ENCODE results near the gene TAS1R1. TPM values are rescaled to one million over a fixed set of nuclear protein-coding genes. Genes with fewer than 3 reads are reported as not detected.
A peak's percentile ranks its signal among the peaks of the same experiment; 100 is the strongest.

Gene TAS1R1
- total RNA-seq (not detected), polyA plus RNA-seq (not detected)

- DNase-seq = no peak
- peak within 1 kb of the TSS; percentile 66 to 80 for H3K4me3 ChIP-seq (ENCODE audit: low read length in 2 of 2)
- intact Hi-C loops (cut with micrococcal nuclease) = loop anchor here (1.0 to 2.0 kb wide), 10 partner anchors 10 to 146 kb away; partner anchors contain the start of genes DNAJC11, KLHL21, PHF13 and ZBTB48
Measured at GRCh38 chr1:6554907-6555778, at the start of gene TAS1R1. TAS1R1 (plus strand) TSS chr1:6555307; CDS start chr1:6555374, 67 bp downstream.

GRCh38 chr1:6505367-6506209, 49.5 kb upstream of the TAS1R1 start:
- no peaks in the 10 kb centered on the region for H3K27me3 ChIP-seq (ENCODE audit: insufficient read depth, low read length)
- DNase-seq = no peak
- ChIA-PET CTCF (ENCODE audit: partially characterized antibody) (no interaction called here), POLR2A (ENCODE audit: partially characterized antibody) (no interaction called here)
- H3K4me3 ChIP-seq (ENCODE audit: low read length in 2 of 2) = no peak overlapping the region
- Mint-ChIP-seq H3K27ac (no peak overlapping the region), H3K36me3 (no peaks in the 10 kb centered on the region), H3K4me3 (no peak overlapping the region), H3K27me3 (peaks cover 0 to 5% of the 10 kb centered on the region in 2 donors), H3K4me1 (peaks cover 0 to 1% (median 0%) of the 10 kb centered on the region in 4 donors), H3K9me3 (no peaks in the 10 kb centered on the region)
- no peaks in the 10 kb centered on the region for H3K4me1 ChIP-seq (ENCODE audit: insufficient read depth, low read length)
- H3K27ac ChIP-seq (ENCODE audit: low read depth, low read length) = no peak overlapping the region
- H3K9me3 ChIP-seq (ENCODE audit: control insufficient read depth in 1 of 2, low read length in 2 of 2) = no peaks in the 10 kb centered on the region
- H3K36me3 ChIP-seq (ENCODE audit: insufficient read depth, low read length) = no peaks in the 10 kb centered on the region
- intact Hi-C loops (cut with micrococcal nuclease) = no loop called here

More at GRCh38 chr1:6554907-6555778, at the start of gene TAS1R1:
- POLR2A ChIA-PET (ENCODE audit: partially characterized antibody) = interaction anchor here (0.6 to 6.3 kb wide), 23 partner anchors 11 to 147 kb away, joined by 3 to 84 read pairs (median 6); partner anchors contain the start of genes DNAJC11, KLHL21, PLEKHG5 and THAP3
- H3K27me3 ChIP-seq (ENCODE audit: insufficient read depth, low read length) = no peaks in the 10 kb centered on the region
- peaks cover 2 to 18% (median 10%) of the 10 kb centered on the region in 4 donors for H3K4me1 Mint-ChIP-seq
- H3K36me3 ChIP-seq (ENCODE audit: insufficient read depth, low read length) = peaks cover 4% of the 10 kb centered on the region
- peaks cover 3% of the 10 kb centered on the region in 2 donors for H3K36me3 Mint-ChIP-seq
- no peaks in the 10 kb centered on the region for H3K9me3 ChIP-seq (ENCODE audit: control insufficient read depth in 1 of 2, low read length in 2 of 2)
- H3K4me3 Mint-ChIP-seq = peak within 1 kb of the TSS; percentile 77 to 85 (median 81)
- peak within 1 kb of the TSS; percentile 27 to 88 (median 75) for H3K27ac Mint-ChIP-seq
- H3K27ac ChIP-seq (ENCODE audit: low read depth, low read length) = peak within 1 kb of the TSS; percentile 86
- H3K4me1 ChIP-seq (ENCODE audit: insufficient read depth, low read length) = peaks cover 21% of the 10 kb centered on the region
- H3K9me3 Mint-ChIP-seq = no peaks in the 10 kb centered on the region
- CTCF ChIA-PET (ENCODE audit: partially characterized antibody) = interaction anchor here (0.6 to 9.3 kb wide), 31 partner anchors 8 to 349 kb away, joined by 3 to 86 read pairs (median 5); partner anchors contain the start of genes KLHL21, PLEKHG5, RNF207 and ZBTB48
- H3K27me3 Mint-ChIP-seq = peaks cover 0 to 2% of the 10 kb centered on the region in 2 donors

- intact Hi-C loops (cut with micrococcal nuclease) = no loop called here
- Mint-ChIP-seq H3K4me3 (no peak overlapping the region), H3K9me3 (no peaks in the 10 kb centered on the region), H3K4me1 (no peaks in the 10 kb centered on the region), H3K36me3 (no peaks in the 10 kb centered on the region), H3K27ac (no peak overlapping the region), H3K27me3 (peaks cover 0 to 5% of the 10 kb centered on the region in 2 donors)
- Histone ChIP-seq H3K27ac (ENCODE audit: low read depth, low read length) (no peak overlapping the region), H3K9me3 (ENCODE audit: control insufficient read depth in 1 of 2, low read length in 2 of 2) (no peaks in the 10 kb centered on the region), H3K4me3 (ENCODE audit: low read length in 2 of 2) (no peak overlapping the region), H3K27me3 (ENCODE audit: insufficient read depth, low read length) (no peaks in the 10 kb centered on the region), H3K4me1 (ENCODE audit: insufficient read depth, low read length) (no peaks in the 10 kb centered on the region), H3K36me3 (ENCODE audit: insufficient read depth, low read length) (no peaks in the 10 kb centered on the region)
- no peak for DNase-seq
- ChIA-PET POLR2A (ENCODE audit: partially characterized antibody) (no interaction called here), CTCF (ENCODE audit: partially characterized antibody) (interaction anchor here (1.3 kb wide), 1 partner anchor 16 kb away, joined by 3 read pairs; no protein-coding TSS in a partner anchor)
Measured at GRCh38 chr1:6506210-6507036, 48.7 kb upstream of the TAS1R1 start.

GRCh38 chr1:6507037-6507428, 48.1 kb upstream of the TAS1R1 start:
- CTCF ChIA-PET (ENCODE audit: partially characterized antibody) = interaction anchor here (1.3 kb wide), 1 partner anchor 17 kb away, joined by 3 read pairs; no protein-coding TSS in a partner anchor
- Mint-ChIP-seq H3K36me3 (no peaks in the 10 kb centered on the region), H3K4me1 (no peaks in the 10 kb centered on the region), H3K4me3 (no peak overlapping the region), H3K9me3 (no peaks in the 10 kb centered on the region), H3K27me3 (peaks cover 0 to 5% of the 10 kb centered on the region in 2 donors), H3K27ac (no peak overlapping the region)
- Histone ChIP-seq H3K27me3 (ENCODE audit: insufficient read depth, low read length) (no peaks in the 10 kb centered on the region), H3K36me3 (ENCODE audit: insufficient read depth, low read length) (no peaks in the 10 kb centered on the region), H3K27ac (ENCODE audit: low read depth, low read length) (no peak overlapping the region), H3K9me3 (ENCODE audit: control insufficient read depth in 1 of 2, low read length in 2 of 2) (no peaks in the 10 kb centered on the region), H3K4me3 (ENCODE audit: low read length in 2 of 2) (no peak overlapping the region), H3K4me1 (ENCODE audit: insufficient read depth, low read length) (no peaks in the 10 kb centered on the region)
- POLR2A ChIA-PET (ENCODE audit: partially characterized antibody) = interaction anchor here (1.1 kb wide), 1 partner anchor 16 kb away, joined by 4 read pairs; the partner anchor contains the start of gene PLEKHG5
- intact Hi-C loops (cut with micrococcal nuclease) = no loop called here
- no peak for DNase-seq

- Histone ChIP-seq H3K27me3 (ENCODE audit: insufficient read depth, low read length) (no peaks in the 10 kb centered on the region), H3K9me3 (ENCODE audit: control insufficient read depth in 1 of 2, low read length in 2 of 2) (no peaks in the 10 kb centered on the region), H3K4me1 (ENCODE audit: insufficient read depth, low read length) (no peaks in the 10 kb centered on the region), H3K36me3 (ENCODE audit: insufficient read depth, low read length) (no peaks in the 10 kb centered on the region), H3K4me3 (ENCODE audit: low read length in 2 of 2) (no peak overlapping the region), H3K27ac (ENCODE audit: low read depth, low read length) (no peak overlapping the region)
- ChIA-PET POLR2A (ENCODE audit: partially characterized antibody) (interaction anchor here (1.1 kb wide), 1 partner anchor 16 kb away, joined by 4 read pairs; the partner anchor contains the start of gene PLEKHG5), CTCF (ENCODE audit: partially characterized antibody) (interaction anchor here (1.3 kb wide), 1 partner anchor 17 kb away, joined by 3 read pairs; no protein-coding TSS in a partner anchor)
- no peaks in the 10 kb centered on the region for H3K4me1 Mint-ChIP-seq
- H3K27ac Mint-ChIP-seq = no peak overlapping the region
- DNase-seq = no peak
- no peak overlapping the region for H3K4me3 Mint-ChIP-seq
- H3K27me3 Mint-ChIP-seq = peaks cover 0 to 5% of the 10 kb centered on the region in 2 donors
- H3K9me3 Mint-ChIP-seq = no peaks in the 10 kb centered on the region
- intact Hi-C loops (cut with micrococcal nuclease) = no loop called here
- H3K36me3 Mint-ChIP-seq = no peaks in the 10 kb centered on the region
Measured at GRCh38 chr1:6507461-6507911, 47.6 kb upstream of the TAS1R1 start.

- no peak overlapping the region for H3K4me3 ChIP-seq (ENCODE audit: low read length in 2 of 2)
- no peak for DNase-seq
- no peak overlapping the region for H3K4me3 Mint-ChIP-seq
- ChIA-PET CTCF (ENCODE audit: partially characterized antibody) (no interaction called here), POLR2A (ENCODE audit: partially characterized antibody) (interaction anchor here (1.1 kb wide), 1 partner anchor 17 kb away, joined by 4 read pairs; the partner anchor contains the start of gene PLEKHG5)
- H3K27ac Mint-ChIP-seq = peak overlapping the region in 1 of 7 donors; percentile 72
- H3K27me3 Mint-ChIP-seq = peaks cover 0 to 5% of the 10 kb centered on the region in 2 donors
- H3K4me1 ChIP-seq (ENCODE audit: insufficient read depth, low read length) = no peaks in the 10 kb centered on the region
- no peaks in the 10 kb centered on the region for H3K36me3 ChIP-seq (ENCODE audit: insufficient read depth, low read length)
- H3K4me1 Mint-ChIP-seq = no peaks in the 10 kb centered on the region
- no peaks in the 10 kb centered on the region for H3K9me3 Mint-ChIP-seq
- no peaks in the 10 kb centered on the region for H3K36me3 Mint-ChIP-seq
- no peaks in the 10 kb centered on the region for H3K27me3 ChIP-seq (ENCODE audit: insufficient read depth, low read length)
- no peak overlapping the region for H3K27ac ChIP-seq (ENCODE audit: low read depth, low read length)
- intact Hi-C loops (cut with micrococcal nuclease) = no loop called here
- H3K9me3 ChIP-seq (ENCODE audit: control insufficient read depth in 1 of 2, low read length in 2 of 2) = no peaks in the 10 kb centered on the region
Measured at GRCh38 chr1:6508154-6508815, 46.8 kb upstream of the TAS1R1 start.
